Panc1 (cell line): ENCODE measurements around the gene SPC25. TPM values are rescaled to one million over a fixed set of nuclear protein-coding genes. Genes with fewer than 3 reads are reported as not detected.

Experiments
- ATAC-seq: fragments of 200-7000 bp; cut with Tn5 transposase; 2 replicates; pipeline ENCODE4 v1.9.1; 2020; ENCODE audit warnings: mild to moderate bottlenecking, moderate library complexity
- BruUV-seq: library from RNA; stranded (reverse); fragments of 400-500 nt; replicated peaks from 2 replicates; lab custom pipeline; 2021; lab: Mats Ljungman, UMichigan
- CTCF ChIA-PET: fragments of 300-600 bp; sonication (Branson Sonifier 250); formaldehyde crosslinking; loops from one replicate; lab custom pipeline; 2022; ENCODE audit warnings: antibody characterized with exemption; lab: Charles Lee
- POLR2A ChIA-PET: fragments of 300-600 bp; sonication (Branson Sonifier 250); formaldehyde crosslinking; loops from one replicate; lab custom pipeline; 2022; ENCODE audit warnings: antibody characterized with exemption; lab: Charles Lee
- DNase-seq: peaks from one replicate; pipeline ENCODE4 v3.0.0-alpha.2; 2010; ENCODE audit warnings: low read depth, low spot score
- H3K27ac ChIP-seq: 2 replicates; pipeline ENCODE4 v1.5.1; 2011; ENCODE audit warnings: mild to moderate bottlenecking, low read length, inconsistent platforms
- H3K27me3 ChIP-seq: fragments of 200-500 bp; sonication (Bioruptor generic); 2 replicates; pipeline ENCODE4 v1.6.0; 2014; ENCODE audit warnings: low read length, inconsistent platforms; ENCODE audit not compliant: control insufficient read depth, insufficient read depth
- H3K36me3 ChIP-seq: fragments of 200-500 bp; sonication (Bioruptor generic); 2 replicates; pipeline ENCODE4 v1.5.1; 2014; ENCODE audit warnings: inconsistent platforms, mild to moderate bottlenecking, low read length, moderate library complexity; ENCODE audit not compliant: control insufficient read depth, insufficient read depth
- H3K4me1 ChIP-seq: 2 replicates; pipeline ENCODE4 v1.5.1; 2011; ENCODE audit warnings: inconsistent platforms, mild to moderate bottlenecking, low read length, moderate library complexity; ENCODE audit not compliant: control insufficient read depth, insufficient read depth
- H3K4me3 ChIP-seq, 2 experiments: 2 replicates each; pipeline ENCODE4 v1.5.1; 2011 to 2012; ENCODE audit warnings: low read depth in 2 of 2, low read length in 2 of 2, mild to moderate bottlenecking in 2 of 2, inconsistent platforms in 1 of 2, moderate library complexity in 1 of 2
- H3K9me3 ChIP-seq: fragments of 200-500 bp; sonication (Bioruptor generic); 2 replicates; pipeline ENCODE4 v1.5.1; 2014; ENCODE audit warnings: low read depth, mild to moderate bottlenecking, inconsistent platforms, low read length, moderate library complexity; ENCODE audit not compliant: control insufficient read depth, insufficient read depth
- POLR2AphosphoS5 ChIP-seq: IDR thresholded peaks from 2 replicates; pipeline ENCODE4 v1.6.1; 2012; ENCODE audit warnings: mild to moderate bottlenecking, low read depth, low read length, moderate library complexity
- REST ChIP-seq, 2 experiments: IDR thresholded peaks; 2 replicates each; pipeline ENCODE4 v1.6.1; 2011 to 2012; ENCODE audit warnings: low read depth in 2 of 2, control low read depth in 1 of 2, low read length in 1 of 2, mild to moderate bottlenecking in 1 of 2, moderate library complexity in 1 of 2; ENCODE audit not compliant: insufficient read depth in 1 of 2
- SIN3A ChIP-seq: IDR thresholded peaks from 2 replicates; pipeline ENCODE4 v1.6.1; 2012; ENCODE audit warnings: low read depth, mild to moderate bottlenecking, low read length, moderate library complexity, borderline replicate concordance; ENCODE audit not compliant: insufficient read depth
- TCF7L2 ChIP-seq: IDR thresholded peaks from 2 replicates; pipeline ENCODE4 v1.6.1; 2011; ENCODE audit warnings: mild to moderate bottlenecking, low read depth, low read length, inconsistent platforms
- in situ Hi-C: cut with HindIII; loops from 2 replicates; pipeline ENCODE4 v1.10.0; 2016; ENCODE audit warnings: low sequenced_read_pairs, low pct_unique_long_range_greater_than_20kb
- intact Hi-C: fragments of 100-400 bp; cut with micrococcal nuclease; formaldehyde crosslinking; loops from one replicate; pipeline ENCODE4 v1.10.0; 2022; ENCODE audit not compliant: unreplicated experiment
- total RNA-seq: library from RNA; stranded (reverse); gene quantifications from one replicate; pipeline ENCODE4 v1.2.1, GENCODE V29; 2021; ENCODE audit not compliant: unreplicated experiment
- TF ChIP-seq, protein P1 (sequence below): fragments of 450-650 bp; IDR thresholded peaks from 2 replicates; pipeline ENCODE4 v1.5.1; 2017; ENCODE audit warnings: mild to moderate bottlenecking

The SPC25 gene
- total RNA-seq, 1 experiment from 2014 or later = 21.1 TPM

DNA sequence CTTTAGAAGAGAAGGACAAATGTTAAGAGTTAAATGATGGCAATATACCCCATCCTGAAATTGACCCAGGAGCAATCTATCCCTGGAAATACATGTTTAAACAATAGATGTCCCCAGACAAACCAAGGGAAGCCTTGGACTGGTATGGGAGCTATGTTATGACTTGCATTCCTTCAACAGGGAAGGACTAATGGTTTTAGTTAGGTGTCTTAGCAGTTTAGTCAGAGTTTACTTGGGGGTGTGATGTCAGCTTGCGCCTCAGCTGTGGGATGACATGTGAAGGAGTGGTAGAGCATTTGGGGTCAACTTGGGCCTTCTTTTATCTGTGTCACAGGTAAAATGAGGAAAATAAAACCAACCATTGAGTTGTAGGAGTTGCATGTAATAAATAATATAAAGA, 36.8 kb downstream of the SPC25 start:
- ChIA-PET POLR2A (no interaction called here), CTCF (no interaction called here)
- H3K9me3 ChIP-seq = no peaks in the 10 kb centered on the region
- H3K4me1 ChIP-seq = no peaks in the 10 kb centered on the region
- BruUV-seq = no TSS peak
- no peak overlapping the region for H3K4me3 ChIP-seq
- no peak for TF ChIP-seq TCF7L2
- no peak for TF ChIP-seq REST (IDR thresholded peaks at IDR 0.05; ENCODE audit: insufficient read depth in 1 of 2, low read depth in 2 of 2, low read length in 1 of 2)
- no peak for TF ChIP-seq POLR2AphosphoS5
- TF ChIP-seq, protein P1, sequence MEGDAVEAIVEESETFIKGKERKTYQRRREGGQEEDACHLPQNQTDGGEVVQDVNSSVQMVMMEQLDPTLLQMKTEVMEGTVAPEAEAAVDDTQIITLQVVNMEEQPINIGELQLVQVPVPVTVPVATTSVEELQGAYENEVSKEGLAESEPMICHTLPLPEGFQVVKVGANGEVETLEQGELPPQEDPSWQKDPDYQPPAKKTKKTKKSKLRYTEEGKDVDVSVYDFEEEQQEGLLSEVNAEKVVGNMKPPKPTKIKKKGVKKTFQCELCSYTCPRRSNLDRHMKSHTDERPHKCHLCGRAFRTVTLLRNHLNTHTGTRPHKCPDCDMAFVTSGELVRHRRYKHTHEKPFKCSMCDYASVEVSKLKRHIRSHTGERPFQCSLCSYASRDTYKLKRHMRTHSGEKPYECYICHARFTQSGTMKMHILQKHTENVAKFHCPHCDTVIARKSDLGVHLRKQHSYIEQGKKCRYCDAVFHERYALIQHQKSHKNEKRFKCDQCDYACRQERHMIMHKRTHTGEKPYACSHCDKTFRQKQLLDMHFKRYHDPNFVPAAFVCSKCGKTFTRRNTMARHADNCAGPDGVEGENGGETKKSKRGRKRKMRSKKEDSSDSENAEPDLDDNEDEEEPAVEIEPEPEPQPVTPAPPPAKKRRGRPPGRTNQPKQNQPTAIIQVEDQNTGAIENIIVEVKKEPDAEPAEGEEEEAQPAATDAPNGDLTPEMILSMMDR = no peak
- TF ChIP-seq SIN3A = no peak
- in situ Hi-C loops = no loop called here
- no peak overlapping the region for H3K27ac ChIP-seq
- intact Hi-C loops = no loop called here
- H3K36me3 ChIP-seq = no peaks in the 10 kb centered on the region
- H3K27me3 ChIP-seq = no peaks in the 10 kb centered on the region
- DNase-seq = no peak
- no peak for ATAC-seq

GRCh38 chr2:168852481-168852880, 37.7 kb downstream of the SPC25 start:
- H3K27me3 ChIP-seq = no peaks in the 10 kb centered on the region
- H3K27ac ChIP-seq = no peak overlapping the region
- intact Hi-C loops (no loop called here), in situ Hi-C loops (no loop called here)
- no peaks in the 10 kb centered on the region for H3K36me3 ChIP-seq
- no peaks in the 10 kb centered on the region for H3K4me1 ChIP-seq
- ChIA-PET POLR2A (no interaction called here), CTCF (no interaction called here)
- TF ChIP-seq SIN3A = no peak
- TF ChIP-seq POLR2AphosphoS5 = no peak
- no peak for TF ChIP-seq REST (IDR thresholded peaks at IDR 0.05; ENCODE audit: insufficient read depth in 1 of 2, low read depth in 2 of 2, low read length in 1 of 2)
- TF ChIP-seq TCF7L2 = no peak
- TF ChIP-seq, protein P1 = no peak
- no peaks in the 10 kb centered on the region for H3K9me3 ChIP-seq
- BruUV-seq = no TSS peak
- ATAC-seq = no peak
- DNase-seq = no peak
- no peak overlapping the region for H3K4me3 ChIP-seq
